H1 (cell line): ENCODE results near the gene TIAM2. TPM values are rescaled to one million over a fixed set of nuclear protein-coding genes. Genes with fewer than 3 reads are reported as not detected.

Experiments
- ATF2 ChIP-seq: IDR thresholded peaks from 2 replicates; pipeline ENCODE4 v1.6.1; 2012; ENCODE audit warnings: low read length, inconsistent platforms
- CHD7 ChIP-seq: fragments of 300-600 bp; sonication (generic); IDR thresholded peaks from 2 replicates; pipeline ENCODE4 v1.7.1; 2012; ENCODE audit warnings: low read length, moderate library complexity, mild to moderate bottlenecking, inconsistent platforms; ENCODE audit not compliant: insufficient replicate concordance
- CTCF ChIP-seq, 3 experiments: IDR thresholded peaks; 1 replicate in 2 of 3; 2 replicates in 1 of 3; pipeline versions ENCODE4 v1.5.1 to v1.6.1; 2011; ENCODE audit warnings: low read length in 3 of 3, mild to moderate bottlenecking in 3 of 3, inconsistent platforms in 2 of 3, low read depth in 1 of 3, moderate library complexity in 1 of 3; ENCODE audit not compliant: insufficient read depth in 1 of 3; ENCODE audit errors: control extremely low read depth in 1 of 3
- JUND ChIP-seq: IDR thresholded peaks from 2 replicates; pipeline ENCODE4 v1.6.1; 2011; ENCODE audit warnings: mild to moderate bottlenecking, improper control_type of control experiment, low read length
- RAD21 ChIP-seq, 2 experiments: IDR thresholded peaks in 1 of 2; conservative IDR thresholded peaks in 1 of 2; 2 replicates each; pipeline ENCODE4 v1.6.1; 2011; ENCODE audit warnings: low read depth in 2 of 2, low read length in 2 of 2, improper control_type of control experiment in 1 of 2, inconsistent platforms in 1 of 2, mild to moderate bottlenecking in 1 of 2, moderate library complexity in 1 of 2
- SIRT6 ChIP-seq: IDR thresholded peaks from one replicate; pipeline ENCODE4 v1.7.1; 2012; ENCODE audit warnings: low read length, inconsistent platforms
- SUZ12 ChIP-seq: fragments of 200-600 bp; sonication (generic); IDR thresholded peaks from 2 replicates; pipeline ENCODE4 v1.6.1; 2012; ENCODE audit warnings: mild to moderate bottlenecking, inconsistent platforms, low read length, moderate library complexity, mixed read lengths
- polyA plus RNA-seq, 7 experiments: library from polyadenylated mRNA; depleted of rRNA in 3 of 7; stranded (reverse) in 5 of 7; unstranded in 2 of 7; fragments of >200 nt in 5 of 7; fragments of 200-250 nt in 2 of 7; gene quantifications; 1 replicate in 5 of 7; 2 replicates in 1 of 7; 4 replicates in 1 of 7; pipeline versions ENCODE4 v1.2.1 to v1.2.3, GENCODE V29; 2011 to 2013; ENCODE audit warnings: missing spikeins in 2 of 7, mixed read lengths in 2 of 7
- total RNA-seq: library from RNA; stranded (reverse); fragmentation: NEBNext Ultra II Directional; extraction: Animal tissue kit (Norgen Biotek cat#: 25700); gene quantifications from 2 replicates; pipeline ENCODE4 v1.2.1, GENCODE V29; 2021

Gene TIAM2
- total and polyA plus RNA-seq, 2 of the 8 experiments (the other 6 are each of a cell fraction or from before 2014, with no cell fraction given) = 7.4 to 23.9 TPM

GRCh38 chr6:155260686-155261085 lies 265.6 kb downstream of the TIAM2 start (continued):
- TF ChIP-seq CHD7 = no peak
- no peak for TF ChIP-seq SIRT6
- TF ChIP-seq CTCF (IDR thresholded peaks at IDR 0.05; ENCODE audit: control extremely low read depth in 1 of 3, insufficient read depth in 1 of 3, low read depth in 1 of 3, low read length in 3 of 3) = no peak
- TF ChIP-seq ATF2 = no peak
- TF ChIP-seq JUND = no peak
- no peak for TF ChIP-seq RAD21 (IDR thresholded peaks at IDR 0.05 in 1 of 2, conservative IDR thresholded peaks at IDR 0.05 in 1 of 2; ENCODE audit: low read depth in 2 of 2, low read length in 2 of 2)
- TF ChIP-seq SUZ12 = no peak
